K562 (cell line): ENCODE results near the gene WFIKKN1. TPM values are rescaled to one million over a fixed set of nuclear protein-coding genes. Genes with fewer than 3 reads are reported as not detected.

ENCODE experiments used
- ATAC-seq: fragments of 200-7000 bp; cut with Tn5 transposase; 3 replicates; pipeline ENCODE4 v1.9.1; 2020; ENCODE audit warnings: moderate library complexity
- BruUV-seq: library from RNA; stranded (reverse); fragments of 400-500 nt; replicated peaks from 2 replicates; lab custom pipeline; 2021; lab: Mats Ljungman, UMichigan
- CTCF ChIA-PET: fragments of 300-600 bp; formaldehyde crosslinking; extraction: SDS; loops from one replicate; lab custom pipeline; 2021; ENCODE audit warnings: low intra/inter-chr PET ratio; lab: Yijun Ruan, JAX
- POLR2A ChIA-PET: fragments of 300-600, 350-650 bp; sonication (Branson Sonifier 250); formaldehyde crosslinking; extraction: SDS; loops from one replicate; lab custom pipeline; 2021; ENCODE audit warnings: antibody characterized with exemption, inconsistent platforms; lab: Yijun Ruan, JAX
- DNase-seq, 4 experiments: peaks; one replicate each; pipeline versions ENCODE4 v3.0.0 to v3.0.0-alpha.2; 2011 to 2018; ENCODE audit warnings: low spot score in 3 of 4, mixed read lengths in 3 of 4; ENCODE audit errors: extremely low read depth in 1 of 4
- FAIRE-seq: peaks from 2 replicates; lab custom pipeline; 2011; peaks lifted over from hg19 to GRCh38; lab: Jason Lieb, UNC
- H2AFZ ChIP-seq: 2 replicates; pipeline ENCODE4 v1.6.0; 2011; ENCODE audit warnings: low read depth, low read length, control low read depth, inconsistent platforms
- H3K27ac ChIP-seq: fragments of 200-600 bp; 3 replicates; pipeline ENCODE4 v1.8.0; 2011; ENCODE audit warnings: low read depth, mild to moderate bottlenecking, control low read depth, inconsistent platforms, low read length, moderate library complexity, mixed read lengths; ENCODE audit errors: extremely low read depth
- H3K27me3 ChIP-seq, 2 experiments: fragments of 300-600 bp in 1 of 2; 2 replicates in 1 of 2; 3 replicates in 1 of 2; pipeline versions ENCODE4 v1.6.0 to v1.8.0; 2011; ENCODE audit warnings: inconsistent platforms in 2 of 2, low read length in 2 of 2, mild to moderate bottlenecking in 1 of 2, mixed read lengths in 1 of 2, moderate library complexity in 1 of 2; ENCODE audit not compliant: control insufficient read depth in 2 of 2, insufficient read depth in 2 of 2
- H3K36me3 ChIP-seq: fragments of 300-600 bp; 3 replicates; pipeline ENCODE4 v1.8.0; 2011; ENCODE audit warnings: mild to moderate bottlenecking, low read length, inconsistent platforms; ENCODE audit not compliant: control insufficient read depth, insufficient read depth
- H3K4me1 ChIP-seq, 2 experiments: fragments of 200-600 bp in 1 of 2; replicated peaks in 1 of 2; 2 replicates in 1 of 2; 3 replicates in 1 of 2; pipeline versions ENCODE4 v1.5.1 to v1.8.0; 2011; ENCODE audit warnings: inconsistent platforms in 2 of 2, low read length in 2 of 2, mild to moderate bottlenecking in 1 of 2, mixed read lengths in 1 of 2, moderate library complexity in 1 of 2; ENCODE audit not compliant: control insufficient read depth in 2 of 2, insufficient read depth in 2 of 2
- H3K4me2 ChIP-seq: 2 replicates; pipeline ENCODE4 v1.6.1; 2011; ENCODE audit warnings: low read length, control low read depth, inconsistent platforms, mixed read lengths; ENCODE audit not compliant: insufficient read depth
- H3K4me3 ChIP-seq: fragments of 200-600 bp; sonication (generic), shearing (Covaris generic); 2 replicates; pipeline ENCODE4 v1.5.1; 2016; ENCODE audit warnings: control low read depth, inconsistent platforms
- H3K79me2 ChIP-seq: fragments of 200-600 bp; 3 replicates; pipeline ENCODE4 v1.8.0; 2011; ENCODE audit warnings: low read length, inconsistent platforms; ENCODE audit not compliant: control insufficient read depth, insufficient read depth
- H3K9ac ChIP-seq, 2 experiments: 2 replicates each; pipeline versions ENCODE4 v1.6.0 to v1.6.1; 2011; ENCODE audit warnings: low read depth in 2 of 2, low read length in 2 of 2, control low read depth in 1 of 2, inconsistent platforms in 1 of 2, mild to moderate bottlenecking in 1 of 2, mixed read lengths in 1 of 2; ENCODE audit not compliant: insufficient read depth in 1 of 2
- H3K9me1 ChIP-seq: one replicate; pipeline ENCODE4 v1.6.0; 2011; ENCODE audit warnings: inconsistent platforms, mild to moderate bottlenecking, low read length, moderate library complexity; ENCODE audit not compliant: control insufficient read depth, insufficient read depth
- H3K9me3 ChIP-seq: replicated peaks from 2 replicates; pipeline ENCODE4 v1.5.1; 2011; ENCODE audit warnings: low read depth, low read length, inconsistent platforms; ENCODE audit not compliant: control insufficient read depth, insufficient read depth
- H4K20me1 ChIP-seq: replicated peaks from 2 replicates; pipeline ENCODE4 v1.6.1; 2011; ENCODE audit warnings: low read length, inconsistent platforms, mixed read lengths; ENCODE audit not compliant: control insufficient read depth, insufficient read depth
- CREB3L1 ChIP-seq: fragments of 450-650 bp; IDR thresholded peaks from 2 replicates; pipeline ENCODE4 v1.6.1; 2014; ENCODE audit warnings: low read depth, mild to moderate bottlenecking, moderate library complexity, borderline replicate concordance
- HBP1 ChIP-seq: fragments of 450-650 bp; formaldehyde crosslinking; IDR thresholded peaks from 2 replicates; pipeline ENCODE4 v1.4.0; 2022; ENCODE audit warnings: missing genetic modification characterization
- KAT7 ChIP-seq: sonication (generic); formaldehyde crosslinking; IDR thresholded peaks from 2 replicates; pipeline ENCODE4 v1.8.0; 2022; ENCODE audit warnings: missing genetic modification reagents, mild to moderate bottlenecking, borderline replicate concordance
- NR3C1 ChIP-seq: sonication (generic); formaldehyde crosslinking; IDR thresholded peaks from 2 replicates; pipeline ENCODE4 v1.8.1; 2022; ENCODE audit warnings: missing genetic modification reagents
- PHF8 ChIP-seq: fragments of 200-600 bp; sonication (generic); IDR thresholded peaks from 2 replicates; pipeline ENCODE4 v1.6.1; 2012; ENCODE audit warnings: mixed run types, mild to moderate bottlenecking, inconsistent platforms, low read length, moderate library complexity, borderline replicate concordance
- SUPT5H ChIP-seq: fragments of 450-650 bp; IDR thresholded peaks from 2 replicates; pipeline ENCODE4 v1.6.1; 2016
- ZNF644 ChIP-seq: fragments of 200-800 bp; sonication (Bioruptor generic); IDR thresholded peaks from 2 replicates; pipeline ENCODE4 v1.6.1; 2016; ENCODE audit warnings: low read depth, missing genetic modification characterization, missing compliant biosample characterization
- WGBS: fragments of 100-300 bp; shearing (Covaris generic); methylation state at CpG from one replicate; pipeline ENCODE4 v1.1.6; 2016; ENCODE audit warnings: low coverage, mixed read lengths; ENCODE audit not compliant: insufficient coverage; ENCODE audit errors: missing lambda C conversion rate; 5-methylcytosine and 5-hydroxymethylcytosine counted together
- in situ Hi-C: fragments of 300-500 bp; cut with MboI; formaldehyde crosslinking; loops from 4 replicates; pipeline ENCODE4 v1.15.0; 2018; ENCODE audit warnings: inconsistent platforms, mixed read lengths
- intact Hi-C: fragments of 100-400 bp; cut with micrococcal nuclease; formaldehyde crosslinking; loops from 2 replicates; pipeline ENCODE4 v1.14.2; 2022
- polyA plus RNA-seq, 8 experiments: library from polyadenylated mRNA; depleted of rRNA in 4 of 8; stranded (reverse) in 5 of 8; unstranded in 3 of 8; fragments of >200 nt; fragmentation: Nextera tagmentation in 2 of 8; fragmentation: Illumina TruSeq in 1 of 8; extraction: Ambion mirVana in 2 of 8; extraction: Trizol in 1 of 8; gene quantifications; 2 replicates each; pipeline versions ENCODE4 v1.2.1 to v1.2.3, GENCODE V29; 2011 to 2014; ENCODE audit warnings: inconsistent platforms in 1 of 8, missing spikeins in 1 of 8
- total RNA-seq, 7 experiments: library from RNA; depleted of rRNA in 6 of 7; stranded (reverse); fragments of >200 nt in 6 of 7; fragmentation: Illumina TruSeq in 2 of 7; extraction: Trizol in 2 of 7; gene quantifications; 2 replicates each; pipeline versions ENCODE4 v1.2.1 to v1.2.3, GENCODE V29; 2011 to 2021; ENCODE audit warnings: low replicate concordance in 1 of 7
- TF ChIP-seq, protein P1 (sequence below), 2 experiments: fragments of 450-650 bp; formaldehyde crosslinking in 1 of 2; IDR thresholded peaks; 2 replicates each; pipeline versions ENCODE4 v1.4.0 to v1.6.1; 2014 to 2020; ENCODE audit warnings: mild to moderate bottlenecking in 2 of 2, borderline replicate concordance in 1 of 2, low read depth in 1 of 2

The WFIKKN1 gene
- total and polyA plus RNA-seq, 9 of the 15 experiments (the other 6 are each of a cell fraction or from before 2014, with no cell fraction given), result 0.14 to 1.1 (median 0.50) TPM; not detected in 4

- peak in 2 of 4 experiments; percentile 41 to 42 for DNase-seq
- CTCF ChIA-PET, result interaction anchor here (1.8 kb wide), 1 partner anchor 32 kb away, joined by 7 read pairs; the partner anchor contains the start of gene RHOT2
- POLR2A ChIA-PET, result interaction anchor here (0.6 to 2.2 kb wide), 13 partner anchors 11 to 1043 kb away, joined by 3 to 8 read pairs (median 4); partner anchors contain the start of genes NHLRC4 and RHOT2
- TF ChIP-seq ZNF644 (tag), result no peak
- TF ChIP-seq CREB3L1, result no peak
- peak; percentile 99 for TF ChIP-seq KAT7
- 0 out of 2 replicates have a peak, but pooled peaks have one; percentile 67 for TF ChIP-seq NR3C1 (CRISPR knock-in tag)
- TF ChIP-seq SUPT5H, result 0 out of 2 replicates have a peak, but pooled peaks have one; percentile 60
- TF ChIP-seq PHF8, result peak; percentile 88; the same call in 1 of the 2 replicates
- 0 out of 2 replicates have a peak, but pooled peaks have one; percentile 29 for TF ChIP-seq HBP1 (CRISPR knock-in tag)
- TF ChIP-seq, protein P1, sequence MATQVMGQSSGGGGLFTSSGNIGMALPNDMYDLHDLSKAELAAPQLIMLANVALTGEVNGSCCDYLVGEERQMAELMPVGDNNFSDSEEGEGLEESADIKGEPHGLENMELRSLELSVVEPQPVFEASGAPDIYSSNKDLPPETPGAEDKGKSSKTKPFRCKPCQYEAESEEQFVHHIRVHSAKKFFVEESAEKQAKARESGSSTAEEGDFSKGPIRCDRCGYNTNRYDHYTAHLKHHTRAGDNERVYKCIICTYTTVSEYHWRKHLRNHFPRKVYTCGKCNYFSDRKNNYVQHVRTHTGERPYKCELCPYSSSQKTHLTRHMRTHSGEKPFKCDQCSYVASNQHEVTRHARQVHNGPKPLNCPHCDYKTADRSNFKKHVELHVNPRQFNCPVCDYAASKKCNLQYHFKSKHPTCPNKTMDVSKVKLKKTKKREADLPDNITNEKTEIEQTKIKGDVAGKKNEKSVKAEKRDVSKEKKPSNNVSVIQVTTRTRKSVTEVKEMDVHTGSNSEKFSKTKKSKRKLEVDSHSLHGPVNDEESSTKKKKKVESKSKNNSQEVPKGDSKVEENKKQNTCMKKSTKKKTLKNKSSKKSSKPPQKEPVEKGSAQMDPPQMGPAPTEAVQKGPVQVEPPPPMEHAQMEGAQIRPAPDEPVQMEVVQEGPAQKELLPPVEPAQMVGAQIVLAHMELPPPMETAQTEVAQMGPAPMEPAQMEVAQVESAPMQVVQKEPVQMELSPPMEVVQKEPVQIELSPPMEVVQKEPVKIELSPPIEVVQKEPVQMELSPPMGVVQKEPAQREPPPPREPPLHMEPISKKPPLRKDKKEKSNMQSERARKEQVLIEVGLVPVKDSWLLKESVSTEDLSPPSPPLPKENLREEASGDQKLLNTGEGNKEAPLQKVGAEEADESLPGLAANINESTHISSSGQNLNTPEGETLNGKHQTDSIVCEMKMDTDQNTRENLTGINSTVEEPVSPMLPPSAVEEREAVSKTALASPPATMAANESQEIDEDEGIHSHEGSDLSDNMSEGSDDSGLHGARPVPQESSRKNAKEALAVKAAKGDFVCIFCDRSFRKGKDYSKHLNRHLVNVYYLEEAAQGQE (IDR thresholded peaks at IDR 0.05; ENCODE audit: borderline replicate concordance), result no peak
- TF ChIP-seq, protein P1 (CRISPR knock-in tag; IDR thresholded peaks at IDR 0.05; ENCODE audit: low read depth), result peak; percentile 34; the same call in 1 of the 2 replicates
Measured at GRCh38 chr16:635573-636205, 4.9 kb downstream of the WFIKKN1 start.

More at GRCh38 chr16:635573-636205, 4.9 kb downstream of the WFIKKN1 start:
- in situ Hi-C loops, result no loop called here
- H3K9me3 ChIP-seq, result no peaks in the 10 kb centered on the region
- H3K4me1 ChIP-seq, result peaks cover 21 to 83% of the 10 kb centered on the region in 2 experiments
- peak overlapping the region; percentile 87 for H3K4me3 ChIP-seq
- no TSS peak for BruUV-seq
- peak overlapping the region; percentile 97 for H2AFZ ChIP-seq
- 1% methylated on average over 42 of the region's 55 CpGs for WGBS
- H3K79me2 ChIP-seq, result peaks cover 22% of the 10 kb centered on the region
- peaks cover 25% of the 10 kb centered on the region; the same call in 1 of the 3 replicates for H3K36me3 ChIP-seq
- FAIRE-seq, result no peak
- peak overlapping the region; percentile 93 for H3K27ac ChIP-seq
- peak overlapping the region; percentile 87 to 99 for H3K9ac ChIP-seq
- no peaks in the 10 kb centered on the region for H3K27me3 ChIP-seq
- no peaks in the 10 kb centered on the region for H3K9me1 ChIP-seq
- H3K4me2 ChIP-seq, result peak overlapping the region; percentile 92
- ATAC-seq, result peak; percentile 2; the same call in 2 of the 3 replicates
- intact Hi-C loops, result loop anchor here (2.0 to 5.0 kb wide), 2 partner anchors 13 to 42 kb away; partner anchors contain the start of gene RHBDL1
- no peaks in the 10 kb centered on the region for H4K20me1 ChIP-seq
